ENCODE data around the gene CELF5.
"Not testable (repeated sequence)": the region's sequence is repeated elsewhere in the genome, so short reads cannot be mapped to it uniquely, and the experiment has no call there.

Gene CELF5

GRCh38 chr19:3190470-3190770 lies 34.0 kb upstream of the CELF5 start:
- no peak for DNase-seq (ENCODE audit: low read depth, low spot score)

- no peak for DNase-seq (ENCODE audit: low read depth, low spot score)
Observed at GRCh38 chr19:3190921-3191805, 33.3 kb upstream of the CELF5 start.

GRCh38 chr19:3191806-3192104 lies 32.7 kb upstream of the CELF5 start:
- DNase-seq (ENCODE audit: low read depth, low spot score) = not testable (repeated sequence)

- no peak for DNase-seq (ENCODE audit: low read depth, low spot score)
Observed at GRCh38 chr19:3192228-3192635, 32.2 kb upstream of the CELF5 start.

GRCh38 chr19:3192684-3193083 lies 31.8 kb upstream of the CELF5 start:
- no peak for DNase-seq (ENCODE audit: low read depth, low spot score)

- DNase-seq (ENCODE audit: low read depth, low spot score) = no peak
Observed at GRCh38 chr19:3193256-3194105, 31.0 kb upstream of the CELF5 start.

GRCh38 chr19:3194106-3195087 lies 30.1 kb upstream of the CELF5 start:
- no peak for DNase-seq (ENCODE audit: low read depth, low spot score)

- no peak for DNase-seq (ENCODE audit: low read depth, low spot score)
Observed at GRCh38 chr19:3196064-3196932, 28.2 kb upstream of the CELF5 start.

GRCh38 chr19:3196933-3197205 lies 27.6 kb upstream of the CELF5 start:
- DNase-seq (ENCODE audit: low read depth, low spot score) = no peak

- no peak for DNase-seq (ENCODE audit: low read depth, low spot score)
Observed at GRCh38 chr19:3198901-3199700, 25.4 kb upstream of the CELF5 start.

- no peak for DNase-seq (ENCODE audit: low read depth, low spot score)
Observed at GRCh38 chr19:3201072-3201700, 23.3 kb upstream of the CELF5 start.

- no peak for DNase-seq (ENCODE audit: low read depth, low spot score)
Observed at GRCh38 chr19:3201911-3202310, 22.6 kb upstream of the CELF5 start.

GRCh38 chr19:3202346-3202745 lies 22.1 kb upstream of the CELF5 start:
- DNase-seq (ENCODE audit: low read depth, low spot score) = no peak

- DNase-seq (ENCODE audit: low read depth, low spot score) = not testable (repeated sequence)
Observed at GRCh38 chr19:3202895-3203294, 21.6 kb upstream of the CELF5 start.

GRCh38 chr19:3203805-3204645 lies 20.4 kb upstream of the CELF5 start:
- no peak for DNase-seq (ENCODE audit: low read depth, low spot score)

GRCh38 chr19:3204646-3205275 lies 19.7 kb upstream of the CELF5 start:
- no peak for DNase-seq (ENCODE audit: low read depth, low spot score)

GRCh38 chr19:3206216-3206953 lies 18.1 kb upstream of the CELF5 start:
- DNase-seq (ENCODE audit: low read depth, low spot score) = no peak

All from brain pericyte (primary cell).